Activated CD4-positive, alpha-beta T cell treated with anti-CD3 and anti-CD28 coated beads, Interleukin-2, Interleukin-6, amounts not matched to agents 100 ng/mL and 50 ng/mL, durations not matched to agents 16 hours and 8 hours (primary cell): ENCODE measurements around the gene MAP7D1.
A peak's percentile ranks its signal among the peaks of the same experiment; 100 is the strongest.
"Not testable (repeated sequence)": the region's sequence is repeated elsewhere in the genome, so short reads cannot be mapped to it uniquely, and the experiment has no call there.

Source experiments
- DNase-seq: peaks from one replicate; pipeline ENCODE4 v3.0.0-alpha.2; 2020

The MAP7D1 gene

DNA sequence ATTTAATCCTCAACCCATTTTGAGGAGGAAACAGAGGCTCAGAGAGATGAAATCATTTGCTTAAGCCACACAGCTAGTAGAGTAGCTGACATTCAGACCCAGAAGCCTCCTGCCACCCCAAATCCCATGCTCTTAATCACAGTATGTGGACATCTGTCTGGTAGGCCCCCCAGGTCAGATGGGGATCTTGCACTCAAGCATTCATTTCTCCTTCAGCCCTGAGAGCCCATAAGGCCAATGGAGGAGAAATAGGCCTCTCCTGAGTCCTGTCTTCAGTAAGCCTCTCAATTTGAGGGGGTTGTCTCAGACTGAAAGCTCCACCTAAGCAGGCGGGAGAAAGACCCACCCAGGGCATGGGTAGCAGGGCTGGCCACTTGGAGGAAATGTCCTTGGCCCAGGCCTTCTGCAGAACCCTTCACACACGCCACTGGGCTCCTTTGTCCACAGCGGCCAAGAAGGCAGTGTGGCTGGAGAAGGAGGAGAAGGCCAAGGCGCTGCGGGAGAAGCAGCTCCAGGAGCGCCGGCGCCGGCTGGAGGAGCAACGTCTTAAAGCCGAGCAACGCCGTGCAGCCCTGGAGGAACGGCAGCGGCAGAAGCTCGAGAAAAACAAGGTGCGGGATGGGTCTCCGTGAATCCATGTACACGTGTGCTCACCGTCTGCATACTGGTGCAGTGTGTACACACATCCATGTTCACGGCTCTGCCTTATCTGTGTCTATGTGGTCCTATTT is 16.2 kb downstream of the MAP7D1 start:
- DNase-seq: no peak

DNA sequence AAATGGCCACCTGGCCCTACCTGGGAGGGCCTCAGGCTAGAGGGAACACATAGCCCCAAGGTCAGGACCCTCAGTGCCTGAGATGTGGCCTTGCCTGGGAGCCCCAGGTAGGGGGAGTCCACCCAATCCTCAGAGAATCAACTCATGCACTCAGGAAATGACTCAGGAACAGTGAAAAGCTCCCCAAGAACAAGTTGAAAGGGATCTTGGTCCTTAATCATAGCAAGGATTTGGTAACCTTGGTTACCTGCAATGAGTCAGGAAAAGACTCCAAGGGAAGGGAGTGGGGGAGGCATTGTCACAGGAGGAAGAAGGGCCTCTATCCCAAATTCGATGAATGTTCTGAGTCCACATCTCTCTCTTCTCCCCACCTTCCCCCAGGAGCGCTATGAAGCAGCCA is 17.0 kb downstream of the MAP7D1 start:
- no peak for DNase-seq

DNA sequence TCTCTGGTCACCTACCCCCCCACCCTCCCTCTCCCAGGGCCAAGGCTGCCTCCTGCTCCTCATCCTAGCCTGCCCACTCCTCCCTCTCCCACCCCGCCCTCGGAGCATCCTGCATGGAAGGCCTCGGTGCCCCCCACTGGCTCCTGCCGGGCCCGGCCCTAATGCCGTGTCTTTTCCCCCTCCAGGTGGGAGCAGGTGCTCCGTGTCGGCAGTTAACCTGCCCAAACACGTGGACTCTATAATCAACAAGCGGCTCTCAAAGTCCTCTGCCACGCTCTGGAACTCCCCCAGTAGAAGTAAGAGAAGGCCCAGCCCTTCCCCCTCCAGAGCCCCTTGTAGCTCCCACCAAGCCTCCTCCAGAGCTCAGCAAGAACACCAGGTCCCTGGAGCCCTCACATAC is 18.8 kb downstream of the MAP7D1 start:
- no peak for DNase-seq

DNA sequence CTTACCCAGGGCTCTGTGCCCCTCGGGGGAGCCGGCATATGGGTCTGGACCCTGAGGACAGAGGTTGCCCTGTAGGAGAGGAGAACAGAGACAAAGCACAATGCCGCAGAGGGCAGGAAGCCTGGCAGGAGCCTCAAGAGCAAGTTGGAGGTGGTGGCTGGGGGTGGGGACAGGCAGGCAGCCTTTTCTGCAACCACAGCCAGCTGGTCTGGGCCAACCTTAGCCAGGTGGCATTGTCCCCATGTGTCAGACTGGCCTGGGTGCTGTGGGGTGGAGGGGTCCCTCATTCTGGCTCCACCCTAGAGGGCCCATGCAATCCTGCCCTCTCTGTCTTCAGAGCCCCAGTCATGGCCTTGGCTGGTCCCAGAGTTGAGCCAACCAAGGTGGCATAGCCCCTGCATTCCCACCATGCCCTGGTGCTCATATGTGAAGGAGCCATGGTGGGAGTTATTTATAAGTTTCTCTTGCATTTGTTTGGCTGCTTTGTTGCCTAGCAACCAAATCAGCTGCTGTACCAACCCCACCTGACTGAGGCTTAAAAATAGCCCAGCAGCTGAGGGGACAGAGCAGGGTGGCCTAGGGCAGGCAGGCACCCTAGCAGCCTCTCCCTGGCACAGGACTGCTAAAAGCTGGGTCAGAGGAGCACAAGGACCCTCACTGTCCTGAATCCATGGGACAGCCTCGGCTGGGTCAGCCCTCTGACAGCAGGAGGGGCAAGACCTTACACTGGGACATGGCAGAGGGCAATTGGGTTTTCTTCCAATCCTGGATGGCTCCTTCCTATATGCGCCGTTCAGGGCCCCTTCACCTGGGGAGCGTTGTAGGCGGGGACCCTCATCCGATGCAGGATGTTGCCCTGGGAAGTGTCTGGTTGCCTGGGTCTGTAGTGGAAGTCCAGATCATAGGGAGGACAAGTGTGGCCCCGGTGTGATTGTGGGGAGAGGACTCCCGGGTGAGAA is 19.5 kb downstream of the MAP7D1 start:
- no peak for DNase-seq

DNA sequence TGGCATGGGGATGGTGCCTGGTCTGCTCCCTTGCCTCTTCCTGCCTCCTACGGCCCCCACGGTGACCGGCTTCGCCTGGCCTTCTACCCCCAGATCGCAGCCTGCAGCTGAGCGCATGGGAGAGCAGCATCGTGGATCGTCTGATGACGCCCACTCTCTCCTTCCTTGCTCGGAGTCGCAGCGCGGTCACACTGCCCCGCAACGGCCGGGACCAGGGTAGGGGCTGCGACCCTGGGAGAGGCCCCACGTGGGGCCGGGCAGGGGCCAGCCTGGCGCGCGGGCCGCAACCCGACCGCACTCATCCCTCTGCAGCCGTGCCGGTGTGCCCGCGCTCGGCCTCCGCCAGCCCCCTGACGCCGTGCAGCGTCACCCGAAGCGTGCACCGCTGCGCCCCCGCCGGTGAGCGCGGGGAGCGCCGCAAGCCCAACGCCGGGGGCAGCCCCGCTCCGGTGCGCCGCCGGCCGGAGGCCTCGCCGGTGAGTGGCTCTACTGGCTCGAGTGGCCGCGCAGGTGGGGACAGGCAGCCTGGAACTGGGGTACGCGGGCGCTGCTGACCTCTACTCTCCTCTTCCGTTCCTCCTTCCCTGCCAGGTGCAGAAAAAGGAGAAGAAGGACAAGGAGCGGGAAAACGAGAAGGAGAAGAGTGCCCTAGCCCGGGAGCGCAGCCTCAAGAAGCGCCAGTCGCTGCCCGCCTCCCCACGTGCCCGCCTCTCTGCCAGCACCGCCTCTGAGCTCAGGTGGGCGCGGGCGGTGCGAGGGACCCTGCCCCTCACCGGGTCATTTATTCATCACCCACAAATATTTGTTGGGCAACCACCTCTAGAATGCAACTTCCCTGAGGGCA is 20.4 kb downstream of the MAP7D1 start:
- DNase-seq: no peak

DNA sequence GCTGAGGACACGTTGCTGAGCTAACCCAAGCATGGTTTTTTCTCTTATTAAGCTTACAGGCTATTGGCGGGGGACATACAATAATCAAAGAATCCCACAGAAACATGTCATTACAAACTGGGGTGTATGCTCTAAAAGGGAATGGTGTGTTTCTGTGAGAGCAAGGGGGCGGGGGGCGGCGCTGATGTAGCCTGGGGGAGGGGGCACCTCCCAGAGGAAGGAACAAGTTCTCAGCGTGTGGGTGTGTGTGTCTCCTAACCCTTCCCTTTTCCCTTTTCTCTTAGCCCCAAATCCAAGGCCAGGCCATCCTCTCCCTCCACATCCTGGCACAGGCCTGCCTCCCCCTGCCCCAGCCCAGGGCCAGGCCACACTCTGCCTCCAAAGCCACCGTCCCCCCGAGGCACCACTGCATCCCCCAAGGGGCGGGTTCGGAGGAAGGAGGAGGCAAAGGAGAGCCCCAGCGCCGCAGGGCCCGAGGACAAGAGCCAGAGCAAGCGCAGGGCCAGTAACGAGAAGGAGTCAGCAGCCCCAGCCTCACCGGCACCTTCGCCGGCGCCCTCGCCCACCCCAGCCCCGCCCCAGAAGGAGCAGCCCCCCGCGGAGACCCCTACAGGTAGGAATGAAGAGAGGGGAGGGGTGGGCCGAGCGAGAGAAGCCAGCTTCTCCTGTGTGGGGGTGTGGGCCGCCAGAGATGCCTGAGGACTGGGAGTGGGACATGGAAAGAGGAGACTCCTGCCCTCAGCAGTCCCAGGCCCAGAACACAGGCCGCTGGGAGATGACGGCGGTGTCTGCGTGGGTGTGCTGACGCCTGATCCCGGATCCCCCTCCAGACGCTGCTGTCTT is 21.9 kb downstream of the MAP7D1 start:
- DNase-seq: no peak

DNA sequence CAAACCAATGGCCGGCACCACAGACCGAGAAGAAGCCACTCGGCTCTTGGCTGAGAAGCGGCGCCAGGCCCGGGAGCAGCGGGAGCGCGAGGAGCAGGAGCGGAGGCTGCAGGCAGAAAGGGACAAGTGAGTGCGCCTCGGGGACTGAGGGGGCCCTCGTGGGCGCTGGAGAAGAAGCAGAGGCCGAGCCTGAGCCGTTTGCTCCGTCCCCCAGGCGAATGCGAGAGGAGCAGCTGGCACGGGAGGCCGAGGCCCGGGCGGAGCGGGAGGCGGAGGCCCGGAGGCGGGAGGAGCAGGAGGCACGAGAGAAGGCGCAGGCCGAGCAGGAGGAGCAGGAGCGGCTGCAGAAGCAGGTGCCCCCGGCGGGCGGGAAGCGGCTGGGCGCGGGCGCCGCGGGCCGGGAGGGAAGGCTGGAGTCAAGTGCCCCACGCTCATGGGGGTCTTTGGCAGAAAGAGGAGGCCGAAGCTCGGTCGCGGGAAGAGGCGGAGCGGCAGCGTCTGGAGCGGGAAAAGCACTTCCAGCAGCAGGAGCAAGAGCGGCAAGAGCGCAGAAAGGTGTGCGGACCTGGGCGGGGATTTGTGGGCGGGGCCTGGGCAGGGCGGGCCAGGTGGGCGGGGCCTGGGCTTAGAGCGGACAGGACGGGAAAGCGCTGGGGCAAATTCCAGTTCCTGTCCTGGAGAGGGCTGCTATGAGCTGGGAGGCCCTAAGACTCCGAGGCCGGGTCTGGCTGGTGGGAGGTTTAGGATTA is 22.7 kb downstream of the MAP7D1 start:
- DNase-seq: no peak

DNA sequence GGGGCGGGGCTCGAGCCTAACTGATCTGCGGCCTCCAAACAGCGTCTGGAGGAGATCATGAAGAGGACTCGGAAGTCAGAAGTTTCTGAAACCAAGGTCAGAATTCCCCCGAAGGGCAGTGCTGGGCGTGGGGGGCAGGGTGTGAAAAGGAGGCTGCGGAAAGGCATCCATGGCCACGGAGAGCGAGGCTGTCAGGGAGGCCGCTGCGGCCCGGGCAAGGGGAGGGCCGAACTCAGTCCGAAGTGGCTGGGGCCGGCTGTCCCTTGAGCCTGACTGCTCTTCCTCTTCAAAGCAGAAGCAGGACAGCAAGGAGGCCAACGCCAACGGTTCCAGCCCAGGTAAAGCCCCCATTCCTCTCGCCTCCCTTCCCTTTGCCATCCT is 23.2 kb downstream of the MAP7D1 start:
- no peak for DNase-seq

DNA sequence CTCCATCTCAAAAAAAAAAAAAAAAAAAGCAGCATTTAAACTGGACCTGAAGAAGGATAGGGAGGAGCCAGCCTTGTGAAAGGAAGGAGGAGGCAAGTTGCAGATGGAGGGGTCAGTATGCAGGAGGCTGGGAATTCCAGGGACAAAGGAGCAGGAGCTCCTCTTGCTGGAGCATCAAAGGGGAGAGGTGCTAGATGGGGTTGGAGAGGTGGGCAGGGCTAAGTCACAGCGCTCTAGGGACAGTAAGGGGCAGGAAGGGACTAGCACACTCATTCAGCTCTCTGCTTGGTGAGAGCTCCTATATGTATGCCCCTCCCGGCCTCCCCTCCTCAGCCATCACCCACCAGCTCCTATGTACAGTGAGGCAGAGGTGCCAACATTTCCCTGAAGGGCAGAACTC is 26.8 kb downstream of the MAP7D1 start:
- no peak for DNase-seq

DNA sequence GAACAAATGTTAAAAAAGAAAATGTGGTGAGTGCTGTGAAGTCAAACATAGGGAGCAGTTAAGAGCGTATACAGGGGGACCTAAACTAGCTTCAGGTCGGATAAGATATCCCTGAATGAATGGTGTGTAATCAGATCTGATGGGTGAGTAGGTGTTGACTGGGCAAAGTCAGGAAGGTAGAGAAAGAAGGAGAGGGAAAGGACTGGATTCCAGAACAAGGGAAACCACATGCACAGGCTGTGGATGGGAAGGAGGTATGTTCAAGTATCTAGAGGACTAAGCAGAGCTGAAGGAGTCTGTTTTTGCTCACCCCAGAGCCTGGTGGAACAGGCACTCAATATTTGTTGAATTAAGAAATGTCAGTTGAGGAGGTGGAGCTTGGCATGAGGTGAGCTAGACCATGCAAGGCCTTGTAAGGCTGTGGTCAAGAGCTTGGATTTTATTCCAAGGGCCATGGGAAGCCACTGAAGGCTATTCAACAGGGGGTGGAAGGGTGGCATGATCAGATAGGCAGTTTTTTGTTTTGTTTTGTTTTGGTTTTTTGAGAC is 27.4 kb downstream of the MAP7D1 start:
- no peak for DNase-seq

DNA sequence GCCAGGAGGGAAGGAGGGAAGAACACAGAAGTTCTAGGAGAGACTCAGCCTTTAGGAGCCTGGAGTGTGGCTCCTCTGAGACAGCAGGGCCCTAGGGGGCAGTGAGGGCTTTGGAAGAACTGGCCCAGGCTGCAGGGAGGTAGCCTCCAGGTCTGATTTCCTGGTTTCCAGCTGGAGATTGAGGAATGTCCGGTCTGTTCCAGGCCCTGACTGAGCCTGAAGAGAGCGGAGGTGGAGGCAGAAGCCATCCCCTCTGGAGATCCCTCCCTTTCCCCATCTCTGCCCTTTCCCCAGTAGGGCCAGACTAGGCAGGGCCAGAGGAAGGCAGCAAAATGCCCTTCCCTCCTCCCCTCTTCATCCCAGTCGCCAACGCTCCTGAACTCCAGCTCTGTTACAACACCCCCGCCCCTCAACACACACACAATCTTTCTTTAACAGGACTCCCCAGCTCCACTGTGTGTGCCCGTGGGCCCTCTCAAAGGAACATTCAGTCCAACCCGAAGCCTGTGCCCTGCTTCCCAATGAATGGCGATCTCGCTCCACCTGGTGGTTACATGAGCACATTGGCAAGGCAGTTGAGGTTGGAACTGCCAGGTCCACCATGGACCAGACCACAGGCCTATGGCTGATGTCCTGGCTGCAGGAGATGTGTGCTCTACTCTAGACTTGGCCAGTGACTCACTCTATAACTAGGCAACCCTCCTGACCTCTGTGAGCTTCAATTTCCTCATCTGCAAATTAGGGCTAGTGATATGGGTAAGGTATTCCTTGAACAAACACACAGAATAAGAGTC is 32.0 kb downstream of the MAP7D1 start:
- peak; percentile 86 for DNase-seq

DNA sequence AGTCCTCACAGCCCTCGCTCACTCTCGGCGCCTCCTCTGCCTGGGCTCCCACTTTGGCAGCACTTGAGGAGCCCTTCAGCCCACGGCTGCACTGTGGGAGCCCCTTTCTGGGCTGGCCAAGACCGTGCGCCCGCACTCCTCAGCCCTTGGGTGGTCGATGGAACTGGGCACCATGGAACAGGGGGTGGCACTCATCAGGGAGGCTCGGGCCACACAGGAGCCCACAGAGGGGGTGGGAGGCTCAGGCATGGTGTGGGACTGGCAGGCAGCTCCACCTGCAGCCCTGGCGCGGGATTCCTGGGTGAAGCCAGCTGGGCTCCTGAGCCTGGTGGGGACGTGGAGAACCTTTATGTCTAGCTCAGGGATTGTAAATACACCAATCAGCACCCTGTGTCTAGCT is 40.8 kb downstream of the MAP7D1 start:
- not testable (repeated sequence) for DNase-seq

DNA sequence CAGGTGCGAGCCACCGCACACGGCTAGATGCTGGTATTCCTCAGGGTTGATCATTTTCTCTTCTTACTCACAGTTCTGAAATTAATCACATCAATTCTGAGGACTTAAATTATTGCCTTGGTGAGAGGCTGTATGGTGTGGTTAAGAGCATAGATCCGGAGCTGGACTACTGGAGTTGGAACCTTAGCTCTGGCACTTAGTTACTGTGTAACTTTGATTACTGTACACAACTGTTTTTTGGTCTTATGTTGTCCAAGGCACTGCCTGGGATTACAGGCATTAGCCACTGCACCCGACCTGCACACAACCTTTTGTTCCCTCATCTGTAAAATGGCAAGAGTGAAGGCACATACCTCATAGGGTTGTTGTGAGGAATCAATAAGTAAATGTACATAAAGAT is 42.7 kb downstream of the MAP7D1 start:
- DNase-seq: no peak

DNA sequence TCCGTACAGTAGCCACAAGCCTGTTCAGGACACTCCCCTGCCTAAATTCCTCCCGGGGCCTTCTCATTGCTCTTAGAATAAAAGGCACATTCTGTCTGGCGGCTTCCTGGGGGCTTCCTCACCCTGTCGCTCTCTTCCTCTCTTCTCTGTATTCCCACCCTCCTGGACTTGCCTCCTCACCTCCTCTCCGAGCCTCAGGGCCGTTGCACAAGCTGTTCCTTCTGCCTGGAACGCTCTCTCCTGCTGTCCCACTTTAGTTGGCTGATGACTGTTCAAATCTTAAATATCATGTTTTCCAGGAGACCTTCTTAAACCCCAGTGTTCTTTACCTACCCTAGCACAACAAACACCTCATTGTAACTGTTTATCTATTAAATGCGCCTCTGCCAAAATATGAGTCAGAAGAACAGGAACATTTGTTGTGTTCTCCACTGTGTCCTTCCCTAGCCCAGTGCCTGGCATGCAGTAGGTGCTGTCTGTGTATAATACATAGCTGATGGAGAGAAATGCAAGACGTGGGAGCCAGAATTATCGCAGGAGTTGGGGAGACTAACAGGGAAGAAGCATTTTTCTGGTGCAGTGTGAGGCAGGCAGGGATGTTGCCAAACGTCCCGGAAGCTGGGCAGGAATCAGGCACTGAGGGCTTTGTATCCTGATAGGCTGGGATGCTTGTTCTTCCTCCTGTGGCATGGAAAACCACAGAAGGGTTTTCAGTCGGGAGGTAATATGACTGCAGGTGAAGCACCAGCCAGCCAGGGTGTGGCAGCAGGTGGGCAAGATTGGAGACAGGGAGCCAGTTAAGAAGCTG is 44.2 kb downstream of the MAP7D1 start:
- no peak for DNase-seq

DNA sequence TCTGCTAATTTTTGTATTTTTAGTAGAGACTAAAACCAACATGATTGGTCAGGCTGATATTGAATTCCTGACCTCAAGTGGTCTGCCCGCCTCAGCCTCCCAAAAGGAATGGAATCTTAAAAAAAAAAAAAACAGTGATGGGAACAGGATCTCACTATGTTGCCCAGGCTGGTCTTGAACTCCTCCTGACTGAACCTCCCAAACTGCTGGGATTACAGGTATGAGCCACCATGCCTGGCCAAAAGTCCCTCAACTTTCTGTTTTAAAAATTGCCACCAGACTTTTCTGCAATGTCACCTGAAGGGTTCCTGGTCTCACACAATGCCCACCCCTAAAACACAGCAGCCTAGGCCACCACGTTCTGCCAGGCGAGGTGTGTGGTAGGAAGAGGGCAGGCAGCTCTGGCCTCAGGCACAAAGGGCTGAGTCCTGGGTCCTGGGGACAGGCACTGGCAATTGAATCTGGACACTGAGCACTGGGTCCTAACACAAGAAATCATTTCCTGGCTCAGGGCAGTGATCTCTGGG is 47.1 kb downstream of the MAP7D1 start:
- DNase-seq: no peak

DNA sequence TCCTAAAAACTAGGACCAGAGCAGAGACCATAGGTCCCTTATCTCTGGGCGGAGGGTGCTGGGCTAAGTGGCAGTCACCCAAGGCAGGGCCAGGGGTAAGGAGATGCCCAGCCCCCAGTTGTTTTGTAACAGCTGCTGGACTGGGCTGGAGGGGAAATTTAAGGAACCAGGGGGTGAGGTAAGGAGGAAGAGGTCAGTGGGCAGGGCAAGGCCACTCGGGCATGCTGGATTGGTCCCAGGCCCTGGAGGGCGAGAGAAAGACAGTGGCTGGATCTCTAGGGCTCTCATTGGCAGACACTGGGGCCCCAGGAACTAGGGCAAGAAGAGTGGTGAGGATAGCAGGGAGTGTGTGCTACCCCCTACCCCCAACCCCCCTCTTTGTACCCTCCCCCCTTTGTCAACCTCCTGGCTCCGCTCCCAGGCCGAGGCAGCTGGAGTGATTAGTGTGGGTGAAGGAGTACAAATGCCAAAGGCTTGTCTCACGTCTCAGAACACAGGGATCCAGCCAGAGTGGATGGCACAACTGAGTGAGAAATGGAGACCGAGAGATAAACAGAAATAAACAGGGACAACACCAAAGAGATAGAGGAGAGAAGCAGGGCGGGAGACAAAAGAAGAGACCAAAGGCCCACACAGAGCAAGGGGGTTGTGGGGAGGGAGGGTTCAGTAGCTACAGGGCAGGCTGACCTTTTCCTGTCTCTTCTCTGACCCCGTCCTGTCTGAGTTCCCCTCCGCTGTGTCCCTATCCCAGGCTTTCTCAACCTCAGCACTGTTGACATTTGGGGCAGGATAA is 47.8 kb downstream of the MAP7D1 start:
- DNase-seq: no peak

DNA sequence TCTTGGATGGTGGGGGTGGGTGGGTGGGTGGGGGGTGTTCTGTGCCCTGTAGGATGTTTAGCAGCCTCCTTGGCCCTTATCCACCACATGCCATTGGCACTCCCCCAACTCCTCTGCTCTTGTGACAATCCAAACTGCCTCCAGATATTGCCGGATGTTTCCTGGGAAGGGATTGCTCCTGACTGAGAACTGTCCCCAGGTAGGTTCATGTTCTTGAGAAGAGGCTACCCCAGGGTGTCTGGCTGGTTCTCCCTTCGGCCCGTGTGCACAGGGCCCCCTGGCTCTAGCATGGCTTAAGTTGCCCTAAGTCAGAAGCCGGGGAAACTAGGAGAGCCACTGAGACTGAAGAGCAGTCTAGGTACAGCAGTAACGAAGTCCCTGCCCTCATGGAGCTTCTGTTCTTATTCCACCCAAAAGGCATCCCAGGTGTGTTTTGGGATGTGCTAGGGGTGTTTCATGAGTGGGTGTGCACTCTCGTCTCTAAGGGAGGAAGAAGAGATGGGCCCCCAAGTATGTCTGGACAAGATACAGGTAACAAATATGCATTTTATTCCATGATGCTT is 48.5 kb downstream of the MAP7D1 start:
- no peak for DNase-seq

DNA sequence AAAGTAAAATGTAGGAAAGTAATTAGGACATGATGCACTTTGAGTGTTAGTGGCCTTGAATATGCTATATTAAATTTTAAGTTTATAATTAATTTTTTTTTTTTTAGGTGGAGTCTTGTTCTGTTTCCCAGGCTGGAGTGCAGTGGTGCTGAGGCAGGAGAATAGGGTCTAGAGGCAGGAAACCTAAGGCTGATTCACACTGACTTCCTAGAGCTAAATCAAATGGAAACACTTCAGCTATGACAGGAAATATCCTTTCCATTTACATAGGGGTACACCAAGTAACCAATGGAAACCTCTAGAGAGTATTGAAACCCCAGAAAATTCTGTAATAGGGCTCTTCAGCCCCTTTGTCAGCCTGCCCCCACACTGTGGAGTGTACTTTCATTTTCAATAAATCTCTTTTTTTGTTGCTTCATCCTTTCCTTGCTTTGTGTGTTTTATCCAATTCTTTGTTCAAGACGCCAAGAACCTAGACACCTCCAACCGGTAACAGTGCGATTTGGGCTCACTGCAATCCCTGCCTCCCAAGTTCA is 50.4 kb downstream of the MAP7D1 start:
- no peak for DNase-seq
